GM11168 (cell line): ENCODE measurements around the gene HSD11B1L.
"Not testable (repeated sequence)": the region's sequence is repeated elsewhere in the genome, so short reads cannot be mapped to it uniquely, and the experiment has no call there.

Source experiments
- in situ Hi-C: fragments of 300-500 bp; cut with MboI; formaldehyde crosslinking; loops from one replicate; pipeline ENCODE4 v1.12.0; 2022; ENCODE audit warnings: low sequenced_read_pairs; ENCODE audit not compliant: unreplicated experiment

HSD11B1L gene

GRCh38 chr19:5719274-5719960, 38.6 kb downstream of the HSD11B1L start:
- in situ Hi-C loops, result no loop called here

- in situ Hi-C loops, result no loop called here
Observed at GRCh38 chr19:5719961-5720790, 39.3 kb downstream of the HSD11B1L start, which contains the start of the genes CATSPERD and LONP1. Gene CATSPERD (plus strand): TSS chr19:5720637. CDS start chr19:5720738, 101 bp downstream. Gene LONP1 (minus strand): TSS chr19:5720146. CDS start chr19:5720132, 14 bp downstream.

- in situ Hi-C loops, result no loop called here
Observed at GRCh38 chr19:5727453-5728050, 46.7 kb downstream of the HSD11B1L start.

- in situ Hi-C loops, result not testable (repeated sequence)
Observed at GRCh38 chr19:5733172-5733571, 52.3 kb downstream of the HSD11B1L start.
